HepG2 (cell line): ENCODE results near the gene CCDC106. TPM values are rescaled to one million over a fixed set of nuclear protein-coding genes. Genes with fewer than 3 reads are reported as not detected.

Experiments
- HOXA5 ChIP-seq: sonication (generic); formaldehyde crosslinking; IDR thresholded peaks from 2 replicates; pipeline ENCODE4 v1.4.0; 2020; ENCODE audit warnings: missing genetic modification reagents
- MAZ ChIP-seq, 2 experiments: sonication (generic) in 1 of 2; formaldehyde crosslinking in 1 of 2; IDR thresholded peaks; 2 replicates each; pipeline versions ENCODE4 v1.5.0 to v1.6.1; 2012 to 2020; ENCODE audit warnings: low read depth in 2 of 2, mild to moderate bottlenecking in 2 of 2, borderline replicate concordance in 1 of 2, improper control_type of control experiment in 1 of 2, low read length in 1 of 2, missing genetic modification reagents in 1 of 2, moderate library complexity in 1 of 2
- MYC ChIP-seq: sonication (generic); formaldehyde crosslinking; IDR thresholded peaks from 2 replicates; pipeline ENCODE4 v1.9.0; 2021; ENCODE audit warnings: missing genetic modification reagents, borderline replicate concordance
- RAD51 ChIP-seq: fragments of 450-650 bp; IDR thresholded peaks from 2 replicates; pipeline ENCODE4 v1.6.1; 2016; ENCODE audit warnings: borderline replicate concordance
- RBM39 ChIP-seq: fragments of 200-400 bp; formaldehyde crosslinking; IDR thresholded peaks from one replicate; pipeline ENCODE4 v1.6.1; 2018; ENCODE audit warnings: antibody characterized with exemption, mild to moderate bottlenecking, low read depth, low read length; ENCODE audit not compliant: poor library complexity, severe bottlenecking
- SALL2 ChIP-seq: sonication (generic); formaldehyde crosslinking; IDR thresholded peaks from 2 replicates; pipeline ENCODE4 v1.8.1; 2023; ENCODE audit warnings: mild to moderate bottlenecking, missing genetic modification reagents, inconsistent platforms
- SETDB1 ChIP-seq: sonication (generic); formaldehyde crosslinking; IDR thresholded peaks from 2 replicates; pipeline ENCODE4 v1.5.1; 2020; ENCODE audit warnings: missing genetic modification reagents, mild to moderate bottlenecking, borderline replicate concordance
- ZNF225 ChIP-seq: sonication (generic); formaldehyde crosslinking; IDR thresholded peaks from 2 replicates; pipeline ENCODE4 v1.4.0; 2020; ENCODE audit warnings: mild to moderate bottlenecking, missing genetic modification reagents
- ZNF451 ChIP-seq: sonication (generic); formaldehyde crosslinking; IDR thresholded peaks from 2 replicates; pipeline ENCODE4 v1.5.0; 2020; ENCODE audit warnings: mild to moderate bottlenecking, missing genetic modification reagents
- ZNF549 ChIP-seq: sonication (generic); formaldehyde crosslinking; IDR thresholded peaks from 2 replicates; pipeline ENCODE4 v1.5.0; 2020; ENCODE audit warnings: missing genetic modification reagents
- ZNF75D ChIP-seq: sonication (generic); formaldehyde crosslinking; IDR thresholded peaks from 2 replicates; pipeline ENCODE4 v1.8.1; 2023; ENCODE audit warnings: missing genetic modification reagents, mild to moderate bottlenecking, borderline replicate concordance
- ZNF768 ChIP-seq: sonication (generic); formaldehyde crosslinking; IDR thresholded peaks from 2 replicates; pipeline ENCODE4 v1.4.0; 2020; ENCODE audit warnings: missing genetic modification reagents
- ZSCAN29 ChIP-seq: sonication (generic); formaldehyde crosslinking; conservative IDR thresholded peaks from 2 replicates; pipeline ENCODE4 v1.4.0; 2020; ENCODE audit warnings: mild to moderate bottlenecking, missing genetic modification reagents
- polyA plus RNA-seq, 8 experiments: library from polyadenylated mRNA; depleted of rRNA in 3 of 8; stranded (reverse) in 7 of 8; unstranded in 1 of 8; fragments of >200 nt; fragmentation: Illumina TruSeq in 4 of 8; extraction: Trizol in 4 of 8; gene quantifications; 2 replicates each; pipeline versions ENCODE4 v1.2.1 to v1.2.3, GENCODE V29; 2011 to 2016; ENCODE audit warnings: low read depth in 4 of 8, missing spikeins in 1 of 8, mixed read lengths in 1 of 8; ENCODE audit not compliant: insufficient read depth in 1 of 8
- total RNA-seq, 5 experiments: library from RNA; depleted of rRNA; stranded (reverse); fragments of >200 nt; fragmentation: Illumina TruSeq; extraction: Trizol; gene quantifications; 2 replicates each; pipeline ENCODE4 v1.2.3, GENCODE V29; 2016; ENCODE audit warnings: low read depth in 1 of 5
- TF ChIP-seq, protein P1 (sequence below), 2 experiments: IDR thresholded peaks; 2 replicates each; pipeline ENCODE4 v1.6.1; 2011 to 2012; ENCODE audit warnings: low read length in 2 of 2, borderline replicate concordance in 1 of 2, low read depth in 1 of 2, mild to moderate bottlenecking in 1 of 2, moderate library complexity in 1 of 2
- TF ChIP-seq, protein P2 (sequence below): sonication (generic); formaldehyde crosslinking; IDR thresholded peaks from 2 replicates; pipeline ENCODE4 v1.5.1; 2020; ENCODE audit warnings: missing genetic modification reagents, mild to moderate bottlenecking, borderline replicate concordance
- TF ChIP-seq, protein P3 (sequence below): sonication (generic); formaldehyde crosslinking; IDR thresholded peaks from 2 replicates; pipeline ENCODE4 v1.4.0; 2020; ENCODE audit warnings: missing genetic modification reagents
- TF ChIP-seq, protein P4 (sequence below): sonication (generic); formaldehyde crosslinking; IDR thresholded peaks from 2 replicates; pipeline ENCODE4 v1.8.1; 2023; ENCODE audit warnings: missing genetic modification reagents, mild to moderate bottlenecking, borderline replicate concordance
- TF ChIP-seq, protein P5 (sequence below): sonication (generic); formaldehyde crosslinking; conservative IDR thresholded peaks from 2 replicates; pipeline ENCODE4 v1.4.0; 2020; ENCODE audit warnings: missing genetic modification reagents

Gene CCDC106
- total and polyA plus RNA-seq, 2 of the 13 experiments (the other 11 are each of a cell fraction or from before 2014, with no cell fraction given): 4.7 to 8.8 TPM

DNA sequence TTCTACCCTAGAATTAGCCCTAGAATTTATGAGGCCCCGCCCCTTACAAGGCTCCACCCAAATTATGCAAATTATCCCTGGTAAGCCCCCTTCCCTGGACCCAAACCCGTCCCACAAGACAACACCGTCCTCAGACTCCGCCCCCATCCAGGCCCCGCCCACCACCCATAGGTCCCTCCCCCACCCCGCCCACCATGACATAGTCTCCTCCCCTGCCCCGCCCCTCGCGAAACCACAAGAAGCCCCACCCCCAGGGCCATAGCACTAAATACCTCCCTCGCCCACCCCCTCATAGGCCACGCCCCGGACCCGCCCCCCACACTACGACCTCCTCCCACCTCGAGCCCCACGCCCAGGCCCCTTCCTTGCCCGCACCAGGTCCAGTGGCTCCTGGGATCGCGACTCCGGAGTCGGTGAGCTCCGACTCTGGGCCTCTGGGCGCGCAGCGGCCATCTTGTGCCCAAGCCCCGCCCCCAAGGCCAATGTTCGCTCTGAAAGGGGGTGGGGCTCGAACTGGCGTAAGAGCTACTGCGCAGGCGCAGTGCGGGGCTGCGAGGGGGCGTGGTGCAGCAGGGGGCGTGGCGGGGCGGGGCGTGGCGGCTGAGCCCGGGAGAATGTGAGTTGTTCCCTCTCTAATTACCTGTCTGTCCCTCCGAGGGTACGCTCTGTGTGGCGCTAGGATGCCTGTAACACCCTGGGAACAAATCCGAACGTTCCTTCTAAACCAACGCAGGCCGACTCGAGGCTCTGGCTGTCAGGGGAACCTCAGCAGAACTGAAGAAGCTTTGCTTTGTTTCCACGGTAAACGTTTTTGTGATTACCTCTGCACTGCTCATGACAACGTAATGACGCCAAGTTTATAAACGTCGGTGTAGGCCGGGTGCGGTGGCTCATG lies 23.7 kb upstream of the CCDC106 start, which contains the start of gene ZNF784 (continued):
- TF ChIP-seq, protein P1, sequence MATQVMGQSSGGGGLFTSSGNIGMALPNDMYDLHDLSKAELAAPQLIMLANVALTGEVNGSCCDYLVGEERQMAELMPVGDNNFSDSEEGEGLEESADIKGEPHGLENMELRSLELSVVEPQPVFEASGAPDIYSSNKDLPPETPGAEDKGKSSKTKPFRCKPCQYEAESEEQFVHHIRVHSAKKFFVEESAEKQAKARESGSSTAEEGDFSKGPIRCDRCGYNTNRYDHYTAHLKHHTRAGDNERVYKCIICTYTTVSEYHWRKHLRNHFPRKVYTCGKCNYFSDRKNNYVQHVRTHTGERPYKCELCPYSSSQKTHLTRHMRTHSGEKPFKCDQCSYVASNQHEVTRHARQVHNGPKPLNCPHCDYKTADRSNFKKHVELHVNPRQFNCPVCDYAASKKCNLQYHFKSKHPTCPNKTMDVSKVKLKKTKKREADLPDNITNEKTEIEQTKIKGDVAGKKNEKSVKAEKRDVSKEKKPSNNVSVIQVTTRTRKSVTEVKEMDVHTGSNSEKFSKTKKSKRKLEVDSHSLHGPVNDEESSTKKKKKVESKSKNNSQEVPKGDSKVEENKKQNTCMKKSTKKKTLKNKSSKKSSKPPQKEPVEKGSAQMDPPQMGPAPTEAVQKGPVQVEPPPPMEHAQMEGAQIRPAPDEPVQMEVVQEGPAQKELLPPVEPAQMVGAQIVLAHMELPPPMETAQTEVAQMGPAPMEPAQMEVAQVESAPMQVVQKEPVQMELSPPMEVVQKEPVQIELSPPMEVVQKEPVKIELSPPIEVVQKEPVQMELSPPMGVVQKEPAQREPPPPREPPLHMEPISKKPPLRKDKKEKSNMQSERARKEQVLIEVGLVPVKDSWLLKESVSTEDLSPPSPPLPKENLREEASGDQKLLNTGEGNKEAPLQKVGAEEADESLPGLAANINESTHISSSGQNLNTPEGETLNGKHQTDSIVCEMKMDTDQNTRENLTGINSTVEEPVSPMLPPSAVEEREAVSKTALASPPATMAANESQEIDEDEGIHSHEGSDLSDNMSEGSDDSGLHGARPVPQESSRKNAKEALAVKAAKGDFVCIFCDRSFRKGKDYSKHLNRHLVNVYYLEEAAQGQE (IDR thresholded peaks at IDR 0.05; ENCODE audit: borderline replicate concordance in 1 of 2, low read depth in 1 of 2, low read length in 2 of 2): peak in 1 of 2 experiments; percentile 57; a peak in 2 of 4 replicates
- TF ChIP-seq RAD51: no peak
- TF ChIP-seq ZNF451 (CRISPR knock-in tag): no peak
- no peak for TF ChIP-seq ZNF549
- peak; percentile 41 for TF ChIP-seq RBM39
- no peak for TF ChIP-seq ZSCAN29
- TF ChIP-seq SETDB1: no peak
- TF ChIP-seq MAZ (IDR thresholded peaks at IDR 0.05; ENCODE audit: borderline replicate concordance, low read depth, low read length): peak; percentile 32; the same call in 1 of the 2 replicates
- TF ChIP-seq MAZ (CRISPR knock-in tag; IDR thresholded peaks at IDR 0.05; ENCODE audit: low read depth): peak; percentile 43; the same call in 1 of the 2 replicates
- TF ChIP-seq, protein P2, sequence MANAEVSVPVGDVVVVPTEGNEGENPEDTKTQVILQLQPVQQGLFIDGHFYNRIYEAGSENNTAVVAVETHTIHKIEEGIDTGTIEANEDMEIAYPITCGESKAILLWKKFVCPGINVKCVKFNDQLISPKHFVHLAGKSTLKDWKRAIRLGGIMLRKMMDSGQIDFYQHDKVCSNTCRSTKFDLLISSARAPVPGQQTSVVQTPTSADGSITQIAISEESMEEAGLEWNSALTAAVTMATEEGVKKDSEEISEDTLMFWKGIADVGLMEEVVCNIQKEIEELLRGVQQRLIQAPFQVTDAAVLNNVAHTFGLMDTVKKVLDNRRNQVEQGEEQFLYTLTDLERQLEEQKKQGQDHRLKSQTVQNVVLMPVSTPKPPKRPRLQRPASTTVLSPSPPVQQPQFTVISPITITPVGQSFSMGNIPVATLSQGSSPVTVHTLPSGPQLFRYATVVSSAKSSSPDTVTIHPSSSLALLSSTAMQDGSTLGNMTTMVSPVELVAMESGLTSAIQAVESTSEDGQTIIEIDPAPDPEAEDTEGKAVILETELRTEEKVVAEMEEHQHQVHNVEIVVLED (CRISPR knock-in tag): peak; percentile 56; the same call in 1 of the 2 replicates
- no peak; the same call in 1 of the 2 replicates for TF ChIP-seq MYC (CRISPR knock-in tag)
- TF ChIP-seq ZNF75D (CRISPR knock-in tag): no peak
- TF ChIP-seq ZNF768 (CRISPR knock-in tag): peak; percentile 20; the same call in 1 of the 2 replicates
- TF ChIP-seq, protein P3, sequence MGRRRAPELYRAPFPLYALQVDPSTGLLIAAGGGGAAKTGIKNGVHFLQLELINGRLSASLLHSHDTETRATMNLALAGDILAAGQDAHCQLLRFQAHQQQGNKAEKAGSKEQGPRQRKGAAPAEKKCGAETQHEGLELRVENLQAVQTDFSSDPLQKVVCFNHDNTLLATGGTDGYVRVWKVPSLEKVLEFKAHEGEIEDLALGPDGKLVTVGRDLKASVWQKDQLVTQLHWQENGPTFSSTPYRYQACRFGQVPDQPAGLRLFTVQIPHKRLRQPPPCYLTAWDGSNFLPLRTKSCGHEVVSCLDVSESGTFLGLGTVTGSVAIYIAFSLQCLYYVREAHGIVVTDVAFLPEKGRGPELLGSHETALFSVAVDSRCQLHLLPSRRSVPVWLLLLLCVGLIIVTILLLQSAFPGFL (CRISPR knock-in tag): no peak
- TF ChIP-seq, protein P4, sequence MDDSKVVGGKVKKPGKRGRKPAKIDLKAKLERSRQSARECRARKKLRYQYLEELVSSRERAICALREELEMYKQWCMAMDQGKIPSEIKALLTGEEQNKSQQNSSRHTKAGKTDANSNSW: no peak
- TF ChIP-seq SALL2: no peak
- no peak for TF ChIP-seq HOXA5 (CRISPR knock-in tag)
- no peak for TF ChIP-seq ZNF225 (CRISPR knock-in tag)
- TF ChIP-seq, protein P5, sequence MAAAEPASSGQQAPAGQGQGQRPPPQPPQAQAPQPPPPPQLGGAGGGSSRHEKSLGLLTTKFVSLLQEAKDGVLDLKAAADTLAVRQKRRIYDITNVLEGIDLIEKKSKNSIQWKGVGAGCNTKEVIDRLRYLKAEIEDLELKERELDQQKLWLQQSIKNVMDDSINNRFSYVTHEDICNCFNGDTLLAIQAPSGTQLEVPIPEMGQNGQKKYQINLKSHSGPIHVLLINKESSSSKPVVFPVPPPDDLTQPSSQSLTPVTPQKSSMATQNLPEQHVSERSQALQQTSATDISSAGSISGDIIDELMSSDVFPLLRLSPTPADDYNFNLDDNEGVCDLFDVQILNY (CRISPR knock-in tag): 0 out of 2 replicates have a peak, but pooled peaks have one; percentile 23
